ENCODE data around the gene SLC43A2. TPM values are rescaled to one million over a fixed set of nuclear protein-coding genes. Genes with fewer than 3 reads are reported as not detected.

SLC43A2 gene
- total and polyA plus RNA-seq, 8 donors, result 0.29 to 15.8 (median 5.2) TPM

DNA sequence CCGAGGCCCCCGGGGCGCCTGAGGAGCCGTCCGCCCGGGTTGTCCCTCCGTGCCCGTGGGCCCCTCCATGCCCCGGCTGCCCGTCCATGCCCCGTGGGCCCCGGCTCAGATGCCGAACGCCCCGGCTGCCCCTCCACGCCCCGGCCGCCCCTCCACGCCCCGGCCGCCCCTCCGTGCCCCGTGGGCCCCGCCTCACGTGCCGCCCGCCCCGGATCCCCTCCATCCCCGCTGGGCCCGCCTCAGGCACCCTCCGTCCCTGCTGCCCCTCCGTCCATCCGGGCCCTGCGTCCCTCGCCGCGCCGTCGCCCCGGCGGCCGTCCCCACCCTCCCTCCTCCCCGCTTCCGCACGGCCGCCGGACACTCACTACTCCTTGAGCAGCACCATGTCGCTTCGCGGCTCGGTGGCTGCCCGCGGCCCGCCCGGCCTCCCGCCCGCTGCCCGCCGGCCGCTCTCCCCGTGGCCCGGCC is 66.4 kb downstream of the SLC43A2 start:
- Histone ChIP-seq H3K9me3 (no peaks in the 10 kb centered on the region), H3K4me1 (peaks cover 27 to 59% (median 49%) of the 10 kb centered on the region in 4 donors), H3K36me3 (peaks cover 0 to 7% (median 1%) of the 10 kb centered on the region in 4 donors), H3K27me3 (no peaks in the 10 kb centered on the region), H3K27ac (peak overlapping the region; percentile 90 to 98 (median 96)), H3K4me3 (peak overlapping the region; percentile 86 to 93 (median 93))
- DNase-seq, result peak in 1 of 2 donors; percentile 50
- TF ChIP-seq EP300 (IDR thresholded peaks at IDR 0.05) (no peak), POLR2AphosphoS5 (IDR thresholded peaks at IDR 0.05) (no peak), POLR2A (IDR thresholded peaks at IDR 0.05) (no peak)
- TF ChIP-seq, protein P1, sequence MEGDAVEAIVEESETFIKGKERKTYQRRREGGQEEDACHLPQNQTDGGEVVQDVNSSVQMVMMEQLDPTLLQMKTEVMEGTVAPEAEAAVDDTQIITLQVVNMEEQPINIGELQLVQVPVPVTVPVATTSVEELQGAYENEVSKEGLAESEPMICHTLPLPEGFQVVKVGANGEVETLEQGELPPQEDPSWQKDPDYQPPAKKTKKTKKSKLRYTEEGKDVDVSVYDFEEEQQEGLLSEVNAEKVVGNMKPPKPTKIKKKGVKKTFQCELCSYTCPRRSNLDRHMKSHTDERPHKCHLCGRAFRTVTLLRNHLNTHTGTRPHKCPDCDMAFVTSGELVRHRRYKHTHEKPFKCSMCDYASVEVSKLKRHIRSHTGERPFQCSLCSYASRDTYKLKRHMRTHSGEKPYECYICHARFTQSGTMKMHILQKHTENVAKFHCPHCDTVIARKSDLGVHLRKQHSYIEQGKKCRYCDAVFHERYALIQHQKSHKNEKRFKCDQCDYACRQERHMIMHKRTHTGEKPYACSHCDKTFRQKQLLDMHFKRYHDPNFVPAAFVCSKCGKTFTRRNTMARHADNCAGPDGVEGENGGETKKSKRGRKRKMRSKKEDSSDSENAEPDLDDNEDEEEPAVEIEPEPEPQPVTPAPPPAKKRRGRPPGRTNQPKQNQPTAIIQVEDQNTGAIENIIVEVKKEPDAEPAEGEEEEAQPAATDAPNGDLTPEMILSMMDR (IDR thresholded peaks at IDR 0.05), result no peak
- intact Hi-C loops (cut with DNase I; ENCODE audit: low total_unique reads), result no loop called here
- WGBS, 5 donors, result 0 to 12% (median 0%) methylated on average over 5 to 61 of the region's 62 CpGs

DNA sequence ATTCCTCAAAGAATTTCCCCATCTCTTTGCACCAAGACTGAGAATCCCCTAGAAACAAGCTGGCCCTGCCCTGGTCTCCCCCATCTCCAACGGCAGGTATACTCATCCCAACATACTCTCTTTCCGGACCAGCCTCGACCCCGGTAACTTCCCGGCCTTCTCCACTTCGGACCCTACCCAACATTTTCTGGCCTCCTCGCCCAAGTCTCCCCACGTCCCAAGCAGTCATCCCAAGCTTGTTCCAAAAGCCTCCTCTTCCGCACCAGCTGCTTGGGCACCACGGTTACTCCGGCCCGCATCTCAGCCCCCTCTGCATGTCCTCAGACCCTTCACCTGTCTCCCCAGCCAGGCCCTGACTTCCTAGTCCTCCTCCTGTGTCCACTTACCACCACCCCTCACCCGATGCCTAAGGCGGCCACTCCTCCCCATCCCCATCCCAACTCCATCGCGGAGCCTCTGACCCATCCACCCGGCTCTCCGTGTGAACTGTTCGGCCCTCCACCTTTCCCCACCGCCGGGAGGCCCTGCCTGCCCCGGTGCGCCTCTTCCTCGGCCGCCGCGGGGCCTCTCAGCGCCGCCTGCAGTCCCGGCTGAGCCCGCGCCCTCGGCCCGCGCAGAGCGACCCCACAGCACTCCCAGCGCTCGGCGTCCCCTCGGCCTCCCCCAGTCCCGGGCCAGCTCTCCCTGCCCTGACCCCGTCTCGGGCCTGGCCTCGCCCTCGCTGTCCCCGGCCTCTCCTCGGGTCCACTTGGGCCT is 67.0 kb downstream of the SLC43A2 start:
- WGBS, 5 donors, result 4 to 13% (median 6%) methylated on average over 24 to 47 of the region's 47 CpGs
- no peaks in the 10 kb centered on the region for H3K9me3 ChIP-seq
- H3K4me3 ChIP-seq, result peak overlapping the region; percentile 86 to 93 (median 93)
- no peaks in the 10 kb centered on the region for H3K27me3 ChIP-seq
- TF ChIP-seq POLR2A (IDR thresholded peaks at IDR 0.05) (no peak), POLR2AphosphoS5 (IDR thresholded peaks at IDR 0.05) (no peak), EP300 (IDR thresholded peaks at IDR 0.05) (no peak)
- TF ChIP-seq, protein P1 (IDR thresholded peaks at IDR 0.05), result no peak
- DNase-seq, result peak in 1 of 2 donors; percentile 77
- peak overlapping the region; percentile 90 to 98 (median 96) for H3K27ac ChIP-seq
- peaks cover 0 to 13% (median 7%) of the 10 kb centered on the region in 4 donors for H3K36me3 ChIP-seq
- peaks cover 27 to 64% (median 53%) of the 10 kb centered on the region in 4 donors for H3K4me1 ChIP-seq
- intact Hi-C loops (cut with DNase I; ENCODE audit: low total_unique reads), result no loop called here

DNA sequence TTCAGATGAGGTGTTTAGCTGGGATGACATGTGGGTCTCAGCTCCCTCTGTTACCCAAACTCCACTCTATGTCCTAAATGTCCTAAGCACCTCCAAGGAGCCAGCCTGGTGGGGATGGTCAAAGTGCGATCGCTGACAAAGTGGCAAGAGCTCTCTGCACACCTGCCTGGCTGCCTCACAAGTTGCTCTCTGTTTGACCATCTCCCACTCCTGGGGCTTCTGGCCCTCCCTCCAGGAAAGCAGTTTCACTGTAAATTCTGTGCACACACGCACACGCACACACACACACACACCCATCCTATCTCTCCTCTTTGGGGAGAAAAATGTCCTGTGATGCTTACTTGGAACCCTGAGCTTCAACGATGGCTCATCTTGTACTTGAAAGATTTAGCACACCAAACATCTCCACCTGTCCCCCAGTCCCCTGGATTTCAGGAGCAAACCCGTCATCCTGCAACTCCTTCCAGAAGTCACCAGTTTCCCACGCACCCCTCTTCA is 67.7 kb downstream of the SLC43A2 start:
- intact Hi-C loops (cut with DNase I; ENCODE audit: low total_unique reads), result no loop called here
- 66 to 75% (median 71%) methylated on average over 7 of the region's 7 CpGs for WGBS, 5 donors
- peak overlapping the region; percentile 86 to 93 (median 93) for H3K4me3 ChIP-seq

DNA sequence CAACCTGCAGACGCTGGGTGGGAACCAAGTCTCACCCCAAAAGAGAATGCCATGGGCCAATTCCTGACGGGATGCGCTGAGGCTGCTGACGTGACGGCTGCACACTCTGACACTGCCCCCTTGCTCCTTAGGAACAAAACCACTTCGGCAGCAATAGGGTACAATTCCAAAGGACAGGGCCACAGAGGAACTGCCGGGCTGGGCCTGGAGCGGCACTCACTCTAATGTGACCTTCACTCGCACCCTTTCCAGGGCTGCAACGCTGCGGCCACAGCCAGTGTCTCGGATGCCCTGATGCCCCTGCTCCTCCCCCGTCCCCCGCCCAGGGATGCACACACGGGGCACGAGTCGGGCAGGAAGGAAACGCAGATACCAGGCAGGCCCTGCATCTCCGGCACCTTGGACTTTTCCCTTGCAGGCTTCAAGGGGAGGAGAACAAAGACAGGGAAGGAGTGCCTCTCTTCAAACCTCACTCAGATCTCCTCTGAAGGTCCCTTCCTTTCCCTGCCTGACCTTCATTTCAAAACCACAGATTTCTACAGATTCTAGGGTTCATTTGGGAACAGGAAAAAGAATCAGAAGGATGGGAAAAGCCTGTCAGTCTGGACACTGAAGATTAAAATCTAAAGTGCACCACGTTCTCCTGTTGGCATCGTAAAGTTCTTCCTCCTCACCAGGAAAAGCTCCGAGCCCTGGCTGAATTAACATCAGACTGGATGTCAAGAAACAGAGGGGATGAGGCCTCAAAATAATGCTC is 68.4 kb downstream of the SLC43A2 start:
- no peak for DNase-seq
- TF ChIP-seq POLR2A (IDR thresholded peaks at IDR 0.05) (no peak), POLR2AphosphoS5 (IDR thresholded peaks at IDR 0.05) (no peak), EP300 (IDR thresholded peaks at IDR 0.05) (no peak)
- TF ChIP-seq, protein P1 (IDR thresholded peaks at IDR 0.05), result no peak
- Histone ChIP-seq H3K36me3 (peaks cover 0 to 17% (median 12%) of the 10 kb centered on the region in 4 donors), H3K27me3 (no peaks in the 10 kb centered on the region), H3K27ac (no peak overlapping the region), H3K4me1 (peaks cover 30 to 73% (median 66%) of the 10 kb centered on the region in 4 donors), H3K9me3 (no peaks in the 10 kb centered on the region), H3K4me3 (peak overlapping the region in 1 of 4 donors; percentile 93)
- intact Hi-C loops (cut with DNase I; ENCODE audit: low total_unique reads), result no loop called here
- 50 to 64% (median 54%) methylated on average over 17 to 22 of the region's 22 CpGs for WGBS, 5 donors

More for the DNA sequence above, 67.7 kb downstream of the SLC43A2 start:
- no peaks in the 10 kb centered on the region for H3K27me3 ChIP-seq
- H3K36me3 ChIP-seq, result peaks cover 0 to 17% (median 12%) of the 10 kb centered on the region in 4 donors
- H3K4me1 ChIP-seq, result peaks cover 27 to 67% (median 59%) of the 10 kb centered on the region in 4 donors
- H3K27ac ChIP-seq, result peak overlapping the region in 2 of 5 donors; percentile 93 to 96
- no peak for TF ChIP-seq POLR2A (IDR thresholded peaks at IDR 0.05)
- TF ChIP-seq EP300 (IDR thresholded peaks at IDR 0.05), result no peak
- no peak for DNase-seq
- H3K9me3 ChIP-seq, result no peaks in the 10 kb centered on the region

Data from stomach (tissue), 9 donors.